ENCODE data around the gene TARBP1.
"Not testable (repeated sequence)": the region's sequence is repeated elsewhere in the genome, so short reads cannot be mapped to it uniquely, and the experiment has no call there.

The TARBP1 gene

DNA sequence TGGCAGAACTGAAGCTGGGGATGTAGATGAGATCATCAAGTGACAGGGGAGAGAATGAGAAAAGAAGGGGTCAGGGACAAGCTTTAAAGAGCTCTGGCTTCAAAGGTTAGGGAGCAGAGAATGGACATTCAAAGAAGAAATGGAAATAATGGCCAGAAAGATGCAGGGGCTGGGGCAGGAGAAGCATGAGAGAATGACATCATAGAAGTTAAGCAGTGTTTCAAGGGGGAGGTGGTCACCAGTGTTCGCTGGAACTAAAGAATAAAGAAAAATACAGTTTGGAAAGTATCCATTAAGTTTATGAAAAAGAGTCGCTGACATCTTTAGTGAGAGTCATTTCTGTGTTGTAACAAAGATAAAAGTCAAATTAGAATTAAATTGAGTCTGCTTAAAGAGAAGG is 44.3 kb downstream of the TARBP1 start:
- no peak for DNase-seq (ENCODE audit: low spot score)

DNA sequence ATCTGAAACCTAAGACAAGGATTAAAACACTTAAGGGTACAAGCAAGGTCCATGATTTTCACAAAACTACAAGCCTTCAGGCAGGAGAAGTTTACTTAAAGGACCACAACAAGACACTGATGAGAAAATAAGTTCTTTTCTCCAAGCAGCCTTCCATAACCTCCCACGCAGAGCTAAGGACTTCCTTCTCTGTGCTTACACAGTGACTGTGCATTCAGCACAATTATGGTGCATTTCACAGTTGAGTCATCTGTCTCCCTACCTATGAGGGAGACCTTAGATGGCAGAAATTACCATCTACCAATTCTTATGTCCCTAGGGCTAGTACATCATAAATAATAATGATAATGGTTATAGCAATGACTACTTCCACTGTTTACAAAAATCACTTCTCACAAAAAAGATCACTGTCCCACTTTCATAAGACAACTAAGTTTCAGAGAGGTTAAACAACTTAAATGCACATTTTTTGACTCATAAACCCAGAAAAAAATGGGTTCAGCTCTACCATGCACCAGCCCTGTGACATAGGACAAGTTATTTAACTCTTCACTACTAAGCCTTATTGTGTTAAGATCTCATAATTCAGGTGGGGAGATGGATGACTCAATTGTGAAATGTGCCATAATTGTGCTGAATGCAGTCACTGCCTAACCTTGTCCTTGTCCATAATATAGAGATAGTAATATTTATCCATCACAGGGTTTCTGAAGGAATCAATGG is 45.3 kb downstream of the TARBP1 start:
- no peak for DNase-seq (ENCODE audit: low spot score)

DNA sequence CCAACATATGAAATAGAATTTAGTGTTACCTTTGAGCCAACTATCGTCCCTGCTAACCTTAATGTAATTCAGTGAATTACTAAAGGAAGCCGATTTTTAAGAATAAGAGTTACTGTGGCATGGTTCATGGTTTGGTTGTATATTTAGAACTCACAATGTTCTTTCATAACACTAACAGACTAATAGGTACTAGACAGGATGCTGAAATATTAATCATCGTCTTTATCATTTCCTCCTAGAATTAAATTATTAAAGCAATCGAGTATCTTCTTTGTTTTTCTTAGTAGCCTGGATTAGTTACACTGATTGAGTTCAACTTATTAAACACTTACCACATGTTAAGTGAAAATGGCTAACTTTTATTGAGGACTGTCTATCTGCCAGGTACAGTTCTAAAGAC is 47.7 kb downstream of the TARBP1 start:
- DNase-seq (ENCODE audit: low spot score), result no peak

DNA sequence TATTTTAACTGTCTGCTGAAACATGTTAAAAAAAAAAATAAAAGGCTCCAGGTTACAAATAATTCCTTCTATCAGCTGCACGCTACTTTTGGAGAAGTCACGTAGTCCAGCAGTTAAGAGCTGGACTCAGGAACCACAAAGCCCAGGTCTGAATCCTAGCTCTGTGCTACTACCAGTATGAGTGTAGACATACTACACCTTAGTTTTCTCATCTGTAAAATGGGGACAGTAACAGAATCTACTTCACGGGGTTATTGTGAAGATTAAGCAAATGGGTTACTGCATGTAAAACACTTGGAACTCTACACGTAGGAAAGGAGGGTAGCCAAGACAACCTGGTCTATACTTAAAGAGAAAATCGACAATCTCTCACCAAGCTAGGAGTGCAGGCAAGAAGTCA is 48.3 kb downstream of the TARBP1 start:
- DNase-seq (ENCODE audit: low spot score), result no peak

DNA sequence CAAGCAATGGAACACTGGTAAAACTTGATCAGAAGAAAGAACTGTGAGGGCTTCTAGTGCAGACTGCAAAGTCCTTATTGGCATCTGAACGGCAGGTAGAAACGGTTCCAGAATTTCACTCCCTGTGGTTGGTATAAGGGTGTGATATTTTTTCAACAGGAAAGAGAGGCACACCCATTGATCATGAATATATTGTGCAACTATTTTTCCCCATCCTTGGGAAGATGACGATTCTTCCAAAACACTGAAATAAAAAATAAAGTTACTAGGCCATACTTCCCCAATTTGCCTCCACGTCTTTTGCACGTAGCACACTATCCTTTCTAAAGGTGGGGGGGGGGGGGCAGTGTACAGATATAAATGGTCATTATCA is 49.6 kb downstream of the TARBP1 start:
- no peak for DNase-seq (ENCODE audit: low spot score)

DNA sequence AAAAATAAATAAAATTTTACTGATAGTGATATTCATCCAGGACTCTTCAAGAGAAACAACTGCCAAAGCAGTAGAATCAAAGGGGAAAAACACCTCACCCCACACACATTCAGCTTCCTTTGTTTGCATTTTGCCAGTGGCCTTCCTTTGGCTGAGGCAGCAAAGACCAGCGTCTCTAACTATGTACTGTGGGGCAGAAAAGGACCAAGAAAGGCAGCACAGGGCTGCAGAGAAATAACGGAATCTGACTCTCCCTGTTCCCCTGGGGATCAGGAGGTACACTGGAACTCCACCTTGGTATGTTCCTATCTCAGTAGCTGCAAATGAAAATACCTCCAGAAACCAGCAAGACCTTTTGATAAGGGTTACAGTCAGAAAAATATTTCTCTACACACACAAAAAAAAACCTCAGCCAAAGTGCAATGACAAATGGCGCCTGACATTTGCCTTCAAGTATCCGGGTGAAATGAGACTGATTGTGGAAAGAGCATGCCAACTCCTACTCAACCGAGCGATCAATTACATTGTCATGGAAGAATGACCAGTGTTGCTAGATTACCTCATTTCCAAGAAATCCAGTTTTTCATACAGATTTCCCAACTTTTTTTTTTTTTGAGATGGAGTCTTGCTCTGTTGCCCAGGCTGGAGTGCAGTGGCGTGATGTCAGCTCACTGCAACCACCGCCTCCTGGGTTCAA is 50.9 kb downstream of the TARBP1 start:
- no peak for DNase-seq (ENCODE audit: low spot score)

DNA sequence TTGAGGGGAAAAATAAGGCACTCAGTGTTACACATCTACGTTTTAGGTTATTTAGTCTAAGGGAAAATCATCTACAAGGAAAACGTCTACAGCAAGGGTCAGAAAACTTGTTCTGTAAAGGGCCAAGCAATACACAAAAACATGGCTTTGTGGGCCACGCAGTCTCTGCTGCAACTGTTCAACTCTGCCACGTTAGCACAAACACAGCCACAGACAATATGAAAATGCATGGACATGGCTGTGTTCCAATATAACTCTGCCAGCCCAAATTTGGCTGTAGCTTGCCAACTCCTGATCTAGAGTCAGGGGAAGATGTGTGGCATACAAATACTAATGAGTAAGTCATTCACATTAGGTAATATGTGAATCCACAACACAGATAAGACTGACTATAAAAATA is 65.0 kb downstream of the TARBP1 start:
- DNase-seq (ENCODE audit: low spot score), result no peak

DNA sequence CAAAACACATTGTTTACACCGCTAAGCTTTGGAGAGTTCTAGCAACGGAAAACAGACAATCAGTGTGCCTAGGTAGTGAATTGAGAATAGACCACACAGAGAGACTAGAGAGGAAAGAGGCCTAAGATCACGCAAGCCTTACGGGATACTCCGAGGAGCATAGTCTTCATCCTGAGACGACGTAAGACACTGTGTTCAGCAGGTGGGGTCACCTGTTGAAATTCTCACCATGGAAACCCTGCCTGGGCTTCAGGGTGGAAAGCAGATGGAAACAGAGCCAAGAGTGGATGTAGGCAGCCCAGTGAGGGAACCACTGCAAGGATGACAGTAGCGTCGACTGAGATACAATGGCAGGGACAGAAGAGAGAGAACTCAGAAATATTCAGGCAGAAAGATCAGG is 65.5 kb downstream of the TARBP1 start:
- no peak for DNase-seq (ENCODE audit: low spot score)

DNA sequence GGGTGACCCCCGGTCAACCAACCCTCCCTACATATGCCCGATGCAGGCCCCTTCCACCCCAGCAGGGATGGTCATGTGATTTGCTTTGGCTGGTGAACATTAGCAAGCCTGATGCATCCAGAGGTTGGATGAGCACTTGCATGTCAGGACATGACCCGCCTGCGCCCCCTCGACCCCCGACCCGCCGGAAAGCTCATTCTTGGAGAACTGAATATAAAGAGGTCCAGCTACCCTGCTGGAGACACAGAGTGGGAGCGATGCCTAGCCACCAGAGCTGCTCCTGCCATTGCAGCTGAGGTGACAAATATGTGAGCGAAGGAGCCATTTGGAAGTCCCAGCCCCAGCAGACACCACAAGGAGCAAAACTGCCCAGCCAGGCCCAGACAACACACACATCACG is 66.1 kb downstream of the TARBP1 start:
- no peak for DNase-seq (ENCODE audit: low spot score)

DNA sequence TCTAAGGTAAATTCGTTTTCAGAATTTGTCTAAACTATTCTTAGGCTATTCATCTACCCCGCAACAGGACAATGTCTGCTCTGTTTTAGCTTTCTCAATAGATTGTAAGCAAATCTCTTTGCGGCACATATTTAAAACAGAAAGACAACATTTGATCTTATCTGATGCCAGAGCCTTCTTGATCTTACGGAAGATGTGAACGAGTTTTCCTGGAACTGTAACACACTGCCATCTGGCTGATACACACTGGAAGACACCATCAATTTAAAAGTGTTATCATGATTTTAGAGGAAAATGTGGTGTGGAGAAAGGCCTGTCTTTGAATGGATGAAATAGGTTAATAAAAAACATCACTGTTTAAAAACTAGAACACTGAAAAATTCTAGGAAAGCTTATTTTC is 69.7 kb downstream of the TARBP1 start:
- no peak for DNase-seq (ENCODE audit: low spot score)

DNA sequence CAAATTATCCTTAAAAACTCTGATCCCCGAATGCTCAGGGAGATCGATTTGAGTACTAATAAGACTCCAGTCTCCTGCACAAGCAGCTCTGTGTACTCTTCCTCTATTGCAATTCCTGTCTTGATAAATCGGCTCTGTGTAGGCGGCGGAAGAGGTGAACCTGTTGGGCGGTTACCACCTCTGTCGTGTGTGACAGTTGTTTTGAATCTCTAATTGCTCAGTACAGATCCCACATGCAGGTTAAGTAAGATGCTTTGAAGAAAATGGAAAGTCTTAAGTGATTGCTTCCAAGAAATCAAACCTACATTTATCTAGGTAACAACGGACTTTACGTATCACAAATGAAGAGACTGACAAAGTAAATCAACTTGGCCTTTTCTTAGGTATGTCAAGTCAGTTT is 70.2 kb downstream of the TARBP1 start:
- DNase-seq (ENCODE audit: low spot score), result no peak

DNA sequence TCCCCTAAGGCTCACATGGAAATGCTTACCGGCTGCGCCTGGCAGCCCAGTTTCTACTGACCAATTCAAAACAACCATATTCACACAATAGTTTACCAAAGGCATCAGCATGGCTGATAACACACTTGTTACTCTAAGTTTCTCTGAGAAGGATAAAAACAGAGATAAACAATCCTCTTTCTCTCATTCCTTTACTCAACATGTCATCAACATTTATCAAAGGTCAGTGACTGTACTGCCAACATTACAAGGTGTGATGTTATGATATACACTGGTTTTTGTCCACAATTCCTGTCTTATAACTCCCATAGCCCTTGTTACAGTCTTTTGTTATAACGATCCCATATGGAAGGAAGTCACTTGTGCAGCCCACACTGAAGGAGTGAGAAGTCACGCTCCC is 72.1 kb downstream of the TARBP1 start:
- no peak for DNase-seq (ENCODE audit: low spot score)

DNA sequence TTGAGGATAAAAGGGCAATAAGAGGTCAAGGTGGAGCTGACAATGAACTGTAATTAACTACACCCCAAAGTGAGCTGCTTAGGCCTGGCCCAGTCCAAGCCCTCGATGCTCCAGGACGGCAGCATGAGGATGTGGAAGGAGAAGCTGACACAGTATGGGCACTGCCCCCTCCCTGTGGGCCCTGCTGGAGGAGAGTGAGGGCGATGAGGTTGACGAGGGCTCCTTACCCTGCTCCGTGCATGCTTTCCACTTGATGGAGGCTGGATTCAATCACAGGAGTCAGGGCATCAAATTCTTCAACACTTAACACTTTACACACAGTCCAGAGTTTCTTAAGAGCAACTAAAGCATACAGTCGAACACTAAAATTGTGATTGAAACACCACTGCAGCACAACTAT is 73.3 kb downstream of the TARBP1 start:
- no peak for DNase-seq (ENCODE audit: low spot score)

DNA sequence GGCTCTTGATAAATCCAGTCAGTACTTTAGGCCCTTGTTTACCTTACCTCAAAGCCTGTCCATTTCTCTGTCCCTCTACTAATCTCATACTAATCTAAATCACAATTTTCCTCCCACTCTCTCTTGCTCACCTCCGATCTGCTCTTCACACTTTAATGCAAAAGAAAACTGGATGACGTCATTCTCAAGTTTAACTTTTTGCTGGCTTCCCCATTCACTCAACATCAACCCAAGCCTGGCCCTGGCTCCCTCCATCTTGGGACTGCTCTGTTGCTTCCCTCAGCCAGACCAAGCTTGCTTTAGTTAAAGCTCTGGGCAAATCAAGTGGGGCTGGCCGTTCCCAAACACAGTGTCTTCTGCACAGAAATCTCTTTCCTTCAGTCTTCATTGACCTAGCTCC is 76.0 kb downstream of the TARBP1 start:
- no peak for DNase-seq (ENCODE audit: low spot score)

DNA sequence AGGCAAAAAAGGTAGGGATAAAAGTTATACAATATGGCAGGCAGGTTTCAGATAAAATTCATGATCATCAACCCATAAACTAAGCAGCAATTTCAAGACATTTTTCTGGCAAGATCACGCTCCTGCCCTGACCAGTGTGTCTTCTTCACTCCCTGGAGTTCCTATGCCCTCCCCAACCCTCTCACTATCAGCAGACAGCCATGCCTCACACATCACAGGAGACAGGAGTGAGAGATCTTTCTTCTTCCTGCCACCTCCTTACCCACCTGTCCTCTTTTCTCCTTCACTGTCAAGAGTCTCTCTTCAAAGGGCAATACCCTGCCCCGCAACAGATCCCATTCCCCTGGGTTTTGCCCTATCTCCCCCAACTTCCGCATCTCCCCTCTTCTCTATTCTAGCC is 77.3 kb downstream of the TARBP1 start:
- DNase-seq (ENCODE audit: low spot score), result no peak

DNA sequence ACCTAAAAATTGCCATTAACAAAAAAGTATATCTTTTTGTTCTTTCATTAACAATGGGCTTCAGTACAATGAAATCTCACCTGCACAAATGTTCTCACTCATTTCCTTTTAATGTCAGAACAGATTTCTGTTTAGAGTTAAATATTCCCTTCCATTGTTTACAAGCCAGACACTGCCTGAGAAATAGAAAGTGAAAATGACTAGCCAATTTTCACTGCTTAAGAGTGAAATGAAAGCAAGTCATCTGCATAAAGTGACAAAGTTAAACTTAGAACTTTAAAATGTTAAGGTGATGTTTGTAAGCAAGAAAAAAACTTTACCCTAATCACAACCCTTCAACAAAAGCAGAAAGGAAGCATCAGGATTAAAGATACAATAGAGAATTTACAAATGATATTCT is 78.2 kb downstream of the TARBP1 start:
- DNase-seq (ENCODE audit: low spot score), result no peak

DNA sequence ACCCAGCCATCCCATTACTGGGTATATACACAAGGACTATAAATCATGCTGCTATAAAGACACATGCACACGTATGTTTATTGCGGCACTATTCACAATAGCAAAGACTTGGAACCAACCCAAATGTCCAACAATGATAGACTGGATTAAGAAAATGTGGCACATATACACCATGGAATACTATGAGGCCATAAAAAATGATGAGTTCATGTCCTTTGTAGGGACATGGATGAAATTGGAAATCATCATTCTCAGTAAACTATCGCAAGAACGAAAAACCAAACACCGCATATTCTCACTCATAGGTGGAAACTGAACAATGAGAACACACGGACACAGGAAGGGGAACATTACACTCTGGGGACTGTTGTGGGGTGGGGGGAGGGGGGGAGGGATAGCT is 79.5 kb downstream of the TARBP1 start:
- not testable (repeated sequence) for DNase-seq (ENCODE audit: low spot score)

DNA sequence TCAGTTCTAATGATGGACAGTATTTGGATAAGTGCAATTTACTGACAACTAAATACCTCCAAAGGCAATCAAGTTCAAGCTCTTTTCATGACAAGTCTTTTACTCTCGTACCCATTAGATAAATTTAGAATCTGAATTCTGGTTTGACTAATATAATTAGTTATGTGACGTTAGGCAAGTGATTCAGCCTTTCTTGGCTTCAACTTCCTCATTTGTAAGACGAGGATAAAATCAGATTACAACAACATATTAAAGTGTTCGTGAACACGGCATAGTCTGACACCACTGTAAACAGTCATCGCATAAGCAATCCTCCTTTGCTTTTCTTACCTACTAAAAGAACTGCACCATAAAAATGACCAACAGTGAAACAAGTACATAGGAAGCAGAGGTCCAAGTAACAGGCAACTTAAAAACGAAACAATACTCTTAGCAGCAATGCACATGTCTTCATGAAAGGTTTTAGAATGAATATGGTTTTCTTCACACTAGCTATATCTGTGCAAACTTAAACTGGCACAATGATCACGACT is 80.1 kb downstream of the TARBP1 start:
- peak; percentile 21 for DNase-seq (ENCODE audit: low spot score)

DNA sequence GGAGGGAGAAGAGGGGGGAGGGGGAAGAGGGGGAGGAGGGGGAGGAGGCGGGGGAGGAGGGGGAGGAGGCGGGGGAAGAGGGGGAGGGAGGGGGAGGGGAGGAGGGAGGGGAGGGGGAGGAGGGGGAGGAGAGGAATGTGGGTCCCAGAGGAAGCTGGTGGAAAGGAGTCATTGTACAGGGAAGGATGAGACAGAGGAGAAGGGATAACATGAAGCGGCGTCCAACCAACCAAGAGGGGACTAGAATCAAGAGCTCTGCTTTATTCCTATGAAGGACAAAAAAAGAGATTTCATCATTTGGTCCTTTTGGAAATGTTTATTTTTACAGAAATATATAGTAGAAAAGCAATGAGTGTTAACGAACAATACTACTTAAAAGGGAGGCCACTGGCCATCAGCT is 81.2 kb downstream of the TARBP1 start:
- DNase-seq (ENCODE audit: low spot score), result no peak

DNA sequence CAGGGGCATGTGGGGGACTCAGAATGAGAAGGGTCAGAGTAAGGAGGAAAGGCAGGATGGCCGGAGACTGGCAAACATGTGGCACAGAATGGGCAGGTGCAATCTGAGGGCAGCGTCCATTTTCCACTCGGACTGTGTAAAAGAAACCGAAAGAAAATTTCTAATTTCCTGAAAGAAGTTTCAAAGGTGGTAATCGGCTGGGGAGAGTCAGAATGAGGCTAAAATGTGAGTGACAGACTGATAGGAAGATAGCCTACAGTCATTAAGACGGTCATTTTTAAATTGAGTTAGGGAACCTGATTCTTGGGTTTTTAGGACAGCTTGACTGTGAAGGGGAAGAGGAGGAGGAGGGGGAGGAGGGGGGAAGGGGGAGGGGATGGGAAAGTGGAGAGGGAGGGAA is 82.1 kb downstream of the TARBP1 start:
- no peak for DNase-seq (ENCODE audit: low spot score)

DNA sequence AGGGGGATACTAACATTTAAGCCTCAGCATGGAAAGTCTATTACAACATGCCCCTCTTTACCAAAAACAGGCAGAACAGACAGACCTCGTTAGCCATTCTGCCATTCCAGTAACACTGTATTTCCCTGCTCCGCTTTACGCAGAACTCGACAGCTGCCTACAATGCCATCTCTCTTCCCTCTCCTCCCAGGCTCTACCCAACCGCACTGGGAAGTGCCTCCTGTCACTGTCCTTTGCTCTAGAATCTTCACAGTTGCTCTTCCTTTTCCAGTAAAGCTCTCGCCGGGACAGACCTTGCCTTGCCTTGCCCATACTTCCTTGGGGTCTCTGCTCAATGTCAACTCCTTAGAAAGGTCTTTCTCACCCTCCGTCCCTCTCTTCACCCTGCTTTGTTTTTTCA is 82.9 kb downstream of the TARBP1 start:
- no peak for DNase-seq (ENCODE audit: low spot score)

DNA sequence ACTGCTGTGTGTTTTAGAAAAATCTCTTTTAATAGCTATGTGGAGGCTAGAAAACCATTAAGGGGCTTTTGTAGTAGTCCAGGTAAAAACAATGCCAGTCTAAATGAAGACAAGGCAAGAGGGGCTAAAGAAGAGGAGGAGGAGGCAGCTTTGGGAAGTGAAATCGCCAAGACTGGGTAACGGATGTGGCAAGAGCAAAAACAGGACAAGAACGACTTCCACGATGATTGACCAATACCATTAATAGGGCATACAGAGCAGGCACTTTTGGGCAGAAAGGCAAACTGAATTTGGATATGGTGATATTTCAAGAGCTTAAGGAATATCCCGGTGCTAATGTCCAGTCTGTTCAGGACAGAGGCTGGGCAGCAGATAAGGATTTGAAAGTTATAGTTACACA is 83.7 kb downstream of the TARBP1 start:
- no peak for DNase-seq (ENCODE audit: low spot score)

DNA sequence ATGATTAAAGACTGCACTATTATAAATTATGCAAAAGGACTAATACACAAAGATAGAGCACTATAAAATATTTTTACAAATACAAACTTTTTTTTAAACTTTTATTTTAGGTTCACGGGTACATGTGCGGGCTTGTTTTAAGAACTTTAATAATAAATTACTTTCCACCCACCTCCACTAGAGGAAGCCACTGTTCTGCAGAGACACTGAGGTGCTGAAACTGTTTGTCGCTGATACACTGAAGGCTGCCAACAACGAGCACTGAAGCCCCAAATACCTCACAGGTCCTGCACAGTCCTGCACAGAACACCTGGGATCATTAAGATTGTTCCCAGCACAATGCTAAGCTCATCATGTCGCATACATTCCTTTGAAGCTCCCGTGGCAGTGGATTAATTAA is 85.8 kb downstream of the TARBP1 start:
- DNase-seq (ENCODE audit: low spot score), result no peak

DNA sequence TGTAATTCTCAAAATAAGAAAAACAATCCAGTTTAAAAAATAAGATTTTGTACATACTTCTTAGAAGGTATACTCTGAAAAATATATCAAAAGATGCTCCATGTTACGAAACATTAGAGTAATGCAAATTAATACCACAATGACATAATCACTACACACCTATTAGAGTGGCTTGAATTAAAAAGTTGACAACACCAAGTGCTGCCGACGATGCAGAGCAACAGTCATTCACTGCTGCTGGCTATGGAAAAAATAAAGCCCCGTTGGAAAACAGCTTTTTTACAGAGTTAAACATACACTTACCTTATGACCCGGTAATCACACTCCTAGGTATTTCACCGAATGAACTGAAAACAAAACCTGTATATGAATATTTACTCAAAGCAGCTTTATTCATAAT is 90.9 kb downstream of the TARBP1 start:
- DNase-seq (ENCODE audit: low spot score), result no peak

Data from AG08396 (cell line).